Kidney capillary endothelial cell (primary cell): ENCODE measurements around the gene TSPAN17.

Source experiments
- DNase-seq: peaks from one replicate; pipeline ENCODE4 v3.0.0-alpha.2; 2018; ENCODE audit warnings: low spot score

Gene TSPAN17

DNA sequence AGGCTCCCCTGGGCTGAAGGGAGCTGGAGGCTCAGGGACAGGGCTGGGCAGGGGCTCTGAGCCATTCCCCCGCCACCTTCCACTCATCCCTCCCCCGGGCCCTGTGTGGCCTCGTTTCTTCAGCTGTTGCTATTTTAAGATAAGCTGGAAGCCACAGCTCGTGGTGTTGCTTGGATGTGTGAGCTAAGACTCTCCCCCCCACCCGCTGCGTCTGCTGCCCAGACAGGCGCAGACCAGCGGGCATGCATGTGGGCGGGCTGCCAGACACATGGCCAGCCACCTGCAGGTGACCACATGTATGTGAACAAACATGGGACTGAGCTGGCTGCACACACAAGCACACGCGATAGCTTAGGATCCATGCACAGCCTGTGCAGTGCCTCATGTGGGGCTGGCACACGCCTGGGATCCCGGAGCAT lies 25.6 kb upstream of the TSPAN17 start:
- no peak for DNase-seq

DNA sequence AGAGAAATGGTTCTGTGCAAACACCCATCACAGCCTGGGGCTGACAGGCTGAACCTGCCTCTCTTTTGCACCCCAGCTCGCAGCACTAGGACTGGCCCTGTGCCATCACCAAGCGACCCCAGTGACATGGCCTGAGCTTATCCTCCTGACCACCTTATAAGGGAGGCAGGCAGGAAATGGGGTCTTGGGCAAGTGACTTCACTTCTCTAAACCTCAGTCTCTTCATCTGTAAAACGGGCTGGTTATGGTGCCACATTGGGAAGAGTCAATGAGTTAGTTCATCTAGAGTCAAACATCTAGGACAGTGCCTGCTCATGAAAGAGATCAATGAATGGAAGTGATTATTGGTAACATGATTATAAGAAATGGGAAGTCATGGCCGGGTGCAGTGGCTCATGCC lies 23.1 kb upstream of the TSPAN17 start:
- no peak for DNase-seq

DNA sequence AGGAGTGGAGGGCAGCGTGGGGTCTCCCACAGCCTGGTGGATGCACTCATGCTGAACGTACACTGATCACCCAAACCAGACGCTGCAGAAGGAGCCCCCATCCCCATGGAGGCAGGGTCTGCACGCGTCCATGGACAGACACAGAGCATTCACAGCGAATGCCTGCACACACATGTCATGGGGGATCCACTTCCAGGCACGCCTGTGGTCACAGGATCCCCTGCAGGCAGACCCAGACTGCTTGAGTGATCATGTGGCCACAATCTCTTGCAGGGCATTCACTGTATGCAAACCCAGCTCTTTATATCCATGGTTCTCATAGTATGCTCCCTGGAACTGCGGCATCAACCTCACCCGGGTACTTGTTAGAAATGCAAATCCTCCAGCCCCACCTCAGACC lies 22.3 kb upstream of the TSPAN17 start:
- DNase-seq = no peak

DNA sequence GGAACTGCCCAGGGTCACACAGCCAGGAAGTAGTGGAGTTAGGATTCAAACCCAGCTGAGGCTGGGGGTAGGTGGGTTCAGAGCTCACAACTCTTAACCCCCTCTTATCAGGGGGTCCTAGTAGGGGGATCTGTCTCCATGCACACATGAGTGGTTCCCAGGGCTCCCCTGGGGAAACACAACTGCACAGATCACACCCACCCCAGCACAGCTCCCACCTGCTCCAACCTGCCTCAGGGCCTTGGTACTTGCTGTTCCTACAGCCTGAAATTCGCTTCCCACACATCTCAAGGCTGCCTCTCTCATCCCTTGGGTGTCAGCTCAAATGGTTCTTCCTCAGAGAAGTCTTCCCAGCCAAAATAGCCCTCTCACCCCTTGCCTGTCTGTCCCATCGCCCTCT lies 21.8 kb upstream of the TSPAN17 start:
- no peak for DNase-seq

DNA sequence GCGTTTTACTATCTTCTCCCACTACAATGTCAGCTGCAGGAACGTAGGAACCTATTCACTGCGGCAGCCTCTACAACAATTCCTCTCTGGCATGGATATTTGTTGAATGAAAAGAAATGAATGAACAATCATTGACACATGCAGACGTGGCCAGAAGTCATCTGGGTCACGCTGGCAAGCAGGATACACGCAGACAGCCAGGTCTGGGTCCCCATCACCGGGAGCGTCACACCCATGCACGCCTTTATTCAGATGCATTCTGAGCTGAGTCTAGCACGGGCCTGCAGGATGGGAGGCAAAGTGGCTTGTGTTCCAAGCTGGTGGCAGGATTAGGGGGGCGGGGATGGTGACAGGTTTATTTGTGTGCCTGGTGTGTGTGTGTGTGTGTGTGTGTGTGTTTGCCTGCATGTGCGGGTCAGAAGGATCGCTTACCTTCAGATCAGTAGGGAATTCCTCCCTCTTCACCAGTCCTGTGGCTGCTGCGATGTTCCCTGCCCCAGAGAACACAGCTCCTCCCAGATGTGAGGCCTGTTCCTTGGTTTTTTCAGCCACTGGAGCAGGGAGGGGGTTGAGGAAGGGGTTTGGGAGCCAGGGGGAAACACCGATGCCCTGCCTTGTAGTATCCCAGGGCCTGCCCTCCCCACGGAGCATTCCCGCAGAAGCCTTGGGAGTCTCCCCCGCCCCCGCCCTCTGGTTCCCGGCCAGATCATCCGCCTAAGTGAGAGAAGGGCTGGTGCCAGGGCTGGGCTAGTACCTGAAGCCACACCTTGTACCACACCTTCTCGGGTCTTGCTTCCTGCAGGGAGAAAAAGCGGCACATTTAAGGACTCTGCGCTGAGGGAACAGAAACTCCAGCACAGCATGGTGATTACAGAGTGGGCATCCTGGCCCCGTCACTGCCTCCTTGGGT lies 21.1 kb upstream of the TSPAN17 start:
- DNase-seq = no peak

DNA sequence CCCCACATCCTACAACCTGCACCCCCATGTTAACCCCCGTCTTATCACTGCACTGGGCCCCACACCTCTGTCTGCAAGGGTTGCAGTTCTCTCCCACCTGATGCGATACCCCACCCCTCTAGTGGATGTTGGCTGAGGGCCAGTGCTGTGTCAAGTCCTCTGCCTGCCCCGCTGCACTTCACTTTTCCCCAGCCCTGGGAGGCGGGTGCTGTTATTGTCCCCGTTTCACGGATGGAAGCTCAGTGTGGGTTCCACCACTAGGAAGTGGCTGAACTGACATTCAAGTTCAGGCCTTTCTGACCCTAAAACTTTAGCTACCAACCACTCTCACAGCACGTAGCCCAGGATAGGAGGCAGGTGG lies 20.4 kb upstream of the TSPAN17 start:
- no peak for DNase-seq

DNA sequence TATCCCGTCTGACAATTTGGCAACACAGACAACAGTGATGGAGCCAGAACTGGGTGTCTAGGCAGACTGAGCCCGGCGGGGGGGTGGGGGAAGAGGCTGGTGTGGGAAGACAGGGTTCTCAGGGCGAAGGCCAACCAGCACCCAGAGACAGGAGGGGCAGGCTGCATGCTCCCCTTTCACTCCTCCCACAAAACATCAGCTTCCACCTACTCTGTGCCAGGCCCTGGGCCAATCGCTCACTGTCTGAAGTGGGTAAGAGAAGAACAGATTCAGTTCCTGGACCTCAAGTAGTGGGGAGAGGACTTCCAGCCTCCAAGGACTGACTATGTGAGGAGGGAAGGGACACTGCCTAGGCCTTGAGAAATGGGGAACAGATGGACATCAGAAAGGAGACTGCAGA lies 19.7 kb upstream of the TSPAN17 start:
- DNase-seq = no peak

DNA sequence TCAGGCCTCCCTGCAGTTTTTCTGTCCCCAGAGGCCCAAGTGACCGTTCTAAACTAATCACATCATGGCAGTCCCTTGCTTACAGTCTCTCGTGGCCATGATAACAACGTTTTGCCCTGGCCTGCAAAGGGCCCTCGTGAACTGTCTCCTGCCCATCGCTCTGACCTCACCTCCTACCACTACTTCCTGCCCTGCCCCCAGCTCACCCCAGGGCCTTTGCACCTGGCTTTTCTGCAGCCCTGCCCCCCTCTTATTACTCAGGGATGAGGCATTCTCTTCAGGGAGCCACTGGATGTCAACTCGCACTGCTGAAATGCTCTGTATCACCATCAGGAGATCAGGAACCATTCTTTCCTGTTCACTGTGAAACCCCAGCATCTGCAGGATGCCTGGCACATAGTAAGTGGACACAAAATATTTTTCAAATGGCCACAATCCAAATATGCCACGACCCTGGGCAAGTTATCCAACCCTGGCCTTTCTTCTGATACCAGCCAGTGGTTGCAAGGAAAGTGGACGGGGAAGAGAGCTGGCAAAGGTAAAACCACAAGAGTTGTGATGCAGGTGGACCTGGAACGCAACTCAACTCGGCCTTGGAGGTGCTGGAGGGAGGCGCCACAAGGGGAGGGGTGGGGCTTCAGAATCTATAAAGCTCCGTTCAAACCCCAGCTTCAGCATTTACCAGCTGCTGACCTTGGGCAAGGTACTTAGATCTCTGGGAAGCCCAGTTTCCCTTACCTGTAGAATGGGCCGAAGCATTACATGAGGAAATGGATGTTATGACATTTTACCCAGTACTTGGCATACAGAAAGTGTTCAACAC lies 18.7 kb upstream of the TSPAN17 start:
- no peak for DNase-seq

DNA sequence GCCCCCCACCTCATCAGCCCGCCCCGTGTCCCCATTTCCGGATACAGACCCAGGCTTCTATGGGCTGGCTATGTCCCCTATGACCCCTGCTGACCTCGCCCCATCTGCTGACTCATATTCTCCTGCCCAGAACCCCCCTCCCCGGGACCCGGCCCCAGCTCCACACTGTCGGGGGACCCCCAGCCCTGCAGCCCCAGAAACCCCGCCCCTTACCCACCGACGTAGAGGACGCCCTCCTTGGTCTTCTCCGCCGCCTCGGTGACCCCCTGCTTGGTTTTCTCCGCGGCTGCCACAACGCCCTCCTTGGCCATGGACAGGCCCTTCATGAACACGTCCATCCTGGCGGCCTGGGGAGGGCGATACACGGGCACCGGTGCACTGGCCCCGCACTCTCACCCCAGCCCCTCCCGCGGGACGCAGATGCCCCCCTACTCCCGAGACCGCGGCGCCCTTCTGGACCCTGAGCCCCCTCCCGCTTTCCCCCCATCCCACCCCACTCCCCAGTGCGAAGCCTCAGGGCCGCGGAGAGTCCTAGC lies 17.9 kb upstream of the TSPAN17 start:
- DNase-seq = no peak

DNA sequence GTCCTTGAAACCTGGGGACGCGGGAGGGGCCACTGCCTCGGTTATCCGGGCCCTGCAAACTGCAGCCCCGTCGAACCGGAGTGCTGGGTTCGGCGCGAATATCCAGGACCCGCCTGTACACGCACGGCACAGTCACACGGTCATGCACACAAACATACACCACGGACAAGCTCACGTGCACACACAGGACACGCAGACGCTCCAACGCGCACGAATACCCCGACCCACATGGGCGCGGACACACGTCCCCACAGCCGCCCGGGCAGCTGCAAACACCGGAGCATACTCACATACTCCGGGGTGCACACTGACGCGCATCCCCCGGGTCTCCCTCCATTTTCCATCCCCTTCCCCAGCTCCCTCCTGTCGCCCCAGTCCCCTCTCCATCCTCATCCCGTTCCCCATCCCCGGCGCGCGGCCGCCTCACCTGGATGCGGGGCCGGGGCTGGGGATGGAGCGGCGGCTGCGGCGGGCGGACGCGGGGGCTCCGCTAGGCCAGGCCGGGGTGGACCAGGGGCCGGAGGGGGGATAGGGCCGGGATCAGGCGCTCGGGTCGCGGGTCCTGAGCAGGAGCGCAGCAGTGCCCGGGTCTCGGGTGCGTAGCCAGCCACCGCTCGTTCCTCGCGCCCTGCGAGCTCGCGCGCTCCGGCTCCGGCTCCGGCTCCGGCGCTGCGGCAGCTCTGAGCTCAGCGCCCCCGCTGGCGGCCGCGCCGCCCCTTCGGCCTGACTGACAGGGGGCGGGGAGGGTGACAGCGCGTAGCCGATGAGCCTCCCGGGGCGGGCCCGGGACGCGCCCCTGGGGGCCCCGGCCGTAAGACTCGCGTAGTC lies 17.2 kb upstream of the TSPAN17 start, which contains the start of the genes EIF4E1B and SNCB:
Gene EIF4E1B (plus strand): TSS at position 823 of the 828 bp plus-strand sequence. CDS start 12,113 bp downstream, outside the sequence.
Gene SNCB (minus strand): TSS at position 682 of the 828 bp plus-strand sequence. CDS start 880 bp downstream, outside the sequence.
- DNase-seq = no peak

DNA sequence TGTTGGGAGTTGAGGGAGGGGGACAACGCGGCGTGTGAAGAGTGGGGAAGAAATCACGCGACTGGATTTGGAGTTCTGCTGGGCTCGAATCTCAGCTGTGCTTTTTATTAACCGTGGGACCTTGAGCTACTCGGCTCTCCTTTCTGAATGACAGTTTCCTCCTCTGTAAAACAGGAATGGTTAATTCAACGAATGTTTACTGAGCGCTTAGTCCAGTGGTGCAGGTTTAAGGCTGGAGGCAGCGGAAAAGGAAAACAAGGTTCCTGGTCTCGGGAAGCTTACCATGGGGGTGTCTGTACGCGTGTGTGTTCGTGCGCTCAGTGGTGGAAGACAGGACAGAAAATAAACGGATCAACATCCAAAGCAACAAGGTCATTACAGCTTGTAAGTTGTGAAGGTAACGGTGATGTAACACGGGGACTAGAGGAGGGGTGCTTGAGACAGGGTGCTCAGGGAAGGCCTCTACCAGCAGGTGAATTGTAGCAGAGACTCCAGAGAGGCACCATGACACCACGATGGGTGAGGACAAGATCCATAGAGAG lies 16.5 kb upstream of the TSPAN17 start:
- DNase-seq = no peak

DNA sequence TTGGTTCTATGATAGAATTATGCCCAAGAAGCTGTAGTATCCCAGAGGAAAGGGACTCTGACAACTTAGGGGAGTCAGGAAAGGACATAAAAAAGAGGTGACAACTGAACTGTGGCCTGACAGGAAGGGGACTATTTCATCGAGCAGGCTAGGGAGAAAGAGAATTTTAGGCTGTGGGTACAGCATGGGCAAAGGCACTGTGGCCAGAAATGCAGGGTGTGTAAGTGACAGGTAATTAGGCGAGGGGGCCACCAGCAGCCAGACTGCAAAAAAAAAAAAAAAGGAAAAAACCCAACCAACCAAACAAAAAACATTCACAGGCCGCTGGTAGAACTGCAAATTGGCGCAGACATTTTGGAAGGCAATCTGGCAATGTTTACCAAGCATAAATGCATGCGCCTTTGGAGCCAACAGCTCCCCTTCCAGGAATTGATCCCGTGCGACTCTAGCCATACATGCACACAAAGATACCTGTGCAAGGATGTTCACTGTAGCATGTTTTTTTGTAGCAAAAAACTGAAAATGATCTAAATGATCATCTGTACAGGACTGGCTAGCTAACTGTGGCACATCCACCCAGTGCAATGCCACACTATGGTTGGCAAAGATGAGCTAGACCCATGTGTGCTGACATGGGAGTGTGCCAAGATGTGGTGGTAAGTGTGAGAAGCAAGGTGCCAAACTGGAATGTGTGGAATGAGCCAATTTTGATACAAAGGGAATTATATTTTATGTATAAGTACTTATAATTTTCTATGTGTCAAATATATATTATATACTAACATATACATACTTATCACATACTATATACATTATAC lies 15.7 kb upstream of the TSPAN17 start:
- DNase-seq = no peak

DNA sequence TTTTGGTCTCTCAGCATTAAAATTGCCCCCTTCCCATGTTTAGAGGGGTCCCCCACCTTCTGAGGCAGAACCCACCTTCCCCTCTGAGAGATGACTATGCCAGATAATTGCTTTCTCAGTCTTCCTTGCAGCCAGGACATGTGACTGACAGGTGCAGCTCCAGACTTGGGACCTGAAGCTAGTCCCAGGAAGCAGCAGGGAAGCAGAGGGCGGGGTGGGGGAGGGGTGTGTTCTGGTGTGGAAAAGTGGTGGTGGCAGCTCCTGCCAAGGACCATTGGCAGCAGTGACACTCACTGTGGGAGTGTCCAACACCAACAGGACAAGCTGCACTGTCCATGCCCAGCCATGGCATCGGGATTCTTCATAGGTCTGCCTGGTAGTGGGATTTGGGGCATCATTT lies 14.5 kb upstream of the TSPAN17 start:
- DNase-seq = no peak

DNA sequence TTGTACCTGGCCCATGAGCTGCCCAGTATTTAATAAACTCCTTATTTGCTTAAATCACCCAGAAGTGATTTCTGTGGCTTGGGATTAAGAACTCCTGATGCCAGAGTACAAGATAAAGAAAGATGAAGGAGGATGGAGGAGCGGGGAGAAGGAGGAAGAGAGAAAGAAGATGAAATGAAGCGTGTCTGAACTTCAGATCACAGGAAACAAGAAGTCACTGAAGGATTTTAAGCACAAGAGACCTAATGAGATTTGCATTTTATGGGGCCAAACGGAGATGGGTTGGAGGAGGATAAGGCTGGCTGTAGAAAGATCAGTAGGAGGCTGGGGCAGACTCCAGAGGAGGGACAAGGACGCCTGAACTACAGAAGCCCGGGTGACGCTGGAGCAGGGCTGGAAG lies 13.7 kb upstream of the TSPAN17 start:
- no peak for DNase-seq

DNA sequence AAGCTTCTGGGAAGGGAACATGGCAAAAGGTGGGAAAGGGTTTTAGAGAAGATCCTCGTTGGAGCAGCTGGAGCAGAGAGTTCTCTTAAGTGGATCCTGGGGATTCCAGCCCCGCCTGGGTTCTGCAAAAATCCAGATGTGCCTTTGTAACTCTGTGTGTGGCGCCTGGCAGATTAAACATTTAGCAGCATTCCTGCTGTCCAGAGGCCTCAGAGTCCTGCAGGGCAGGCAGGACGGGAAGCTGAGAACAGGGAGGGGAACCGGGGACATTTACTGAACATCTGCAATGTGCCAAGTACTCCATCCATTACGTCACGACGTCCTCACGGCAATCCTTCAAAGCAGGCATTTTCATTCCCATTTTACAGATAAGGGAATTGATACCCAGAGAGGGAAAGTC lies 10.9 kb upstream of the TSPAN17 start:
- no peak for DNase-seq

DNA sequence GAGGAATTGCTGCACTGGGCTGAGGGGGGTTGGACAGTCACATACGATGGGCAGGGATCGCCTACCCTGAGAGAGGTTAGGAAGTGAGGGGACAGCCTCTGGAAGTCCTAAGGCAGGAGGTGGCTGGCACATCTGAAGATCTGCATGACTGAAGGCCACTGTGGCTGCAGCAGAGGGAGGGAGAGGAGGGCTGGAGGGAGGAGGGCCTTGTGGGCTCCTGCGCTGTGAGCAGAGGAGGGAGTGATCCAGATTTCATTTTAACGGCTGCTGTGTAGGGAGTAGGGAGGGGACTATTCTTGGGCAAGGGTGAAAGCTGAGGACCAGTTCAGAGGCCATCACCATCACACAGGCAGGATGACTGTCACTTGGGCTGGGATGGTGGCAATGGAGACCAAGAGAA lies 9.7 kb upstream of the TSPAN17 start:
- no peak for DNase-seq

DNA sequence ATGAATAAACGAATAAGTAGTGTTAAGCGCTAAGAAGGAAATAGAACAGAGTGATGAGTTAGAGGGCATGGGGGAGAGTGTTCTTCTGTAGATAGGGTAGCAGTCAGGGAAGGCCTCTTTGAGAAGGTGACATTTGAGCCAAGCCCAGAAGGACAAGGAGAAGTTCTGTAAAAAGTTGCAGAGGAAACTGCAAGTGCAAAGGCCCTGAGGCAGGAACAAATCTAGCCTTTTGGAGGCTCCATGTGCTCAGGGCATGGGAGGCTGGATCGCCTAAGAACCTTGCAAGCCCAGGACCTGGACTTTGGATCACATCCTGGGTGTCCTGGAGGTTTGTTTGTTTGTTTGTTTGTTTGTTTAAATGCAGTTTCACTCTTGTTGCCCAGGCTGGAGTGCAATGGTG lies 8.8 kb upstream of the TSPAN17 start:
- DNase-seq = no peak

DNA sequence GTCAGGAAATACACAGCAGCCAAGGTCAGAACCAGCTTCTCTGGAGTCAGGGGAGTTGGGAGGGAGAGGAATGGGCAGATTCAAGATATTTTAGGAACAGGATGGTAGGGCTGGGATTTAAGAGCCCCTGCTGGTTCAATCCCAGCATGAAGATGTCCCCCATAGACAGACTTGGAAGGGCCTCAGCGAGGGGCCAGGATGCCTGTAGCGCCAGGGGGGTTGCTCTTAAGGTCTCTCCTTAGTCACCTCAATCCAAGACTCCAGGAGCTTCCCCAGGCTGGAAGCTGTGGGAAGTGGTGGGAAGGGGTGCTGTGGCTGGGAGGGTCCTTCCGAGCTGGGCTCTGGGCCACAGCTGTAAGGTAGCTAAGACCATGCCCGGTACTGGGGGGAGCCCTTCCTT lies 8.1 kb upstream of the TSPAN17 start:
- no peak for DNase-seq

DNA sequence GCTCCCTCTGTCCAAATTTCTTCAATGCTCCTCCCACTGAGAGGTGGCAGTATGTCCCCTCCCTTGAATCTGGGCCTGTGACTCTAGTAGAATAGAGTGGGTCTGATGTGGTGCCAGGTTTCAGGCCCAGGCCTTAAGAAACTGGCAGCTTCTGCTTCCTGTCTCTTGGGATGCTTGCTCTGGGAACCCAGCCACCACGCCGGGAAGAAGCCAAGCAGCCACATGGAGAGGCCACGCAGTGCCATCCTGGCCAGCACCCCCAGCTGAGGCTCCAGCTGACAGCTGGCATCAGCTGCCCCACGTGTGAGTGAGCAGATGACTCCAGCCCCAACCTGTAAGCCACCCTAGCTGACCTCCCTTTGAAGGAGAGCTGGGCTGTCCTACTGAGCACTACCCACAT lies 7.3 kb upstream of the TSPAN17 start:
- no peak for DNase-seq

DNA sequence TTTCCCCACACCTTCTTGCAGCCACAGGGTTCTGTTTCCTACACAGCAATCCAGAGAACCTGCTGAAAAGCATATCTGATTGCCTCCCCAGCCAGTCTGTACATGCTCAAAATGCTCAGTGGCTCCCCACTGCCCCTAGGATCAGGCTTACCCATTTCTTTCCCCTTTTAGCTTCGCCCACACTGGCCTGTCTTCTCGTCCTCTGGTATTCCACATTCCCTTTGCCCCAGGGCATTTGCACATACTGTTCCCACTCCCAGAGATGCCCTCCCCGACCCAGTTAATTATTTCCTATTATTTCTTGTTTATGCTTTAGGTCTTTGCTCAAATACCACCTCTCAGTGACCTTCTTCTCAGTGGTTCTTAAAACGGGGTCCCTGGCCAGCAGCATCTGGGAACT lies 6.7 kb upstream of the TSPAN17 start:
- no peak for DNase-seq
